GM20000 (cell line): Measurements from ENCODE around the gene PABPC4L.

Experiments used
- DNase-seq: peaks from one replicate; pipeline ENCODE4 v3.0.0; 2012; ENCODE audit warnings: low spot score
- CTCF ChIP-seq: IDR thresholded peaks from 2 replicates; pipeline ENCODE4 v1.5.1; 2012; ENCODE audit warnings: mild to moderate bottlenecking, control low read depth; ENCODE audit errors: extremely low read depth, missing control alignments

The PABPC4L gene

GRCh38 chr4:134154097-134154496, 47.5 kb downstream of the PABPC4L start:
- DNase-seq: no peak
- no peak for TF ChIP-seq CTCF

GRCh38 chr4:134147941-134148340, 53.6 kb downstream of the PABPC4L start:
- TF ChIP-seq CTCF: no peak
- DNase-seq: no peak
